Brain microvascular endothelial cell (primary cell): Measurements from ENCODE around the gene STMN1.

Experiments used
- DNase-seq: peaks from one replicate; pipeline ENCODE4 v3.0.0-alpha.2; 2020
- H3K27ac ChIP-seq: fragments of 250-450 bp; sonication (Bioruptor Pico); 2 replicates; pipeline ENCODE4 v1.5.1; 2020; ENCODE audit warnings: mild to moderate bottlenecking, moderate library complexity
- H3K27me3 ChIP-seq: fragments of 250-450 bp; sonication (Bioruptor Pico); replicated peaks from 2 replicates; pipeline ENCODE4 v1.5.1; 2020; ENCODE audit warnings: mild to moderate bottlenecking
- H3K36me3 ChIP-seq: fragments of 250-450 bp; sonication (Bioruptor Pico); replicated peaks from 2 replicates; pipeline ENCODE4 v1.5.1; 2020; ENCODE audit warnings: mild to moderate bottlenecking
- H3K4me3 ChIP-seq: 2 replicates; pipeline ENCODE4 v1.5.1; 2011; ENCODE audit warnings: low read depth, mild to moderate bottlenecking, control low read depth, low read length, moderate library complexity
- in situ Hi-C: cut with HindIII; loops from 2 replicates; pipeline ENCODE4 v1.10.0; 2017; ENCODE audit warnings: low sequenced_read_pairs, low pct_ligation_motif_present
- TF ChIP-seq, protein P1 (sequence below): IDR thresholded peaks from 2 replicates; pipeline ENCODE4 v1.5.1; 2011; ENCODE audit warnings: low read depth, mild to moderate bottlenecking, moderate library complexity, low read length, control low read depth, inconsistent platforms; ENCODE audit errors: missing control alignments

Gene STMN1

DNA sequence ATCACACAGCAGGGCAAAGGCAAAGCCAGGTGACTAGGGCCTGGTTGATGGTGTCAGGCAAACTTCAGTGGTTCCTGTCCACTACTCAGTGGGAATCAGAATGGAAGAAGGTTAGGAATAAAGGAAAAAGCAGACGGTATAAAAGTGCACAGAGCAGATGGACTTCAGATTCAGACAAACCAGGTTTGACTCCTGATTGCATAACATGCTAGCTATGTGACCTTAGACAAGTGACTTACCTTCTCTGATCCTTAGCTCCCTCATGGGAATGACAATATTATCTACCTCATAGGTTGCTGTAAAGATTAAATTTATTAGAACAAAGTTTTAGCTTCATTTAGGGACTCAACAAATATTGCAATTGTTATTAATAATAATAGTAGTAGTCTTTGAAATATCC lies 35.6 kb downstream of the STMN1 start:
- TF ChIP-seq, protein P1, sequence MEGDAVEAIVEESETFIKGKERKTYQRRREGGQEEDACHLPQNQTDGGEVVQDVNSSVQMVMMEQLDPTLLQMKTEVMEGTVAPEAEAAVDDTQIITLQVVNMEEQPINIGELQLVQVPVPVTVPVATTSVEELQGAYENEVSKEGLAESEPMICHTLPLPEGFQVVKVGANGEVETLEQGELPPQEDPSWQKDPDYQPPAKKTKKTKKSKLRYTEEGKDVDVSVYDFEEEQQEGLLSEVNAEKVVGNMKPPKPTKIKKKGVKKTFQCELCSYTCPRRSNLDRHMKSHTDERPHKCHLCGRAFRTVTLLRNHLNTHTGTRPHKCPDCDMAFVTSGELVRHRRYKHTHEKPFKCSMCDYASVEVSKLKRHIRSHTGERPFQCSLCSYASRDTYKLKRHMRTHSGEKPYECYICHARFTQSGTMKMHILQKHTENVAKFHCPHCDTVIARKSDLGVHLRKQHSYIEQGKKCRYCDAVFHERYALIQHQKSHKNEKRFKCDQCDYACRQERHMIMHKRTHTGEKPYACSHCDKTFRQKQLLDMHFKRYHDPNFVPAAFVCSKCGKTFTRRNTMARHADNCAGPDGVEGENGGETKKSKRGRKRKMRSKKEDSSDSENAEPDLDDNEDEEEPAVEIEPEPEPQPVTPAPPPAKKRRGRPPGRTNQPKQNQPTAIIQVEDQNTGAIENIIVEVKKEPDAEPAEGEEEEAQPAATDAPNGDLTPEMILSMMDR, result no peak
- H3K4me3 ChIP-seq, result no peak overlapping the region
- H3K27ac ChIP-seq, result no peak overlapping the region
- DNase-seq, result no peak
- H3K36me3 ChIP-seq, result peaks cover 8% of the 10 kb centered on the region
- H3K27me3 ChIP-seq, result no peaks in the 10 kb centered on the region
- in situ Hi-C loops, result no loop called here

DNA sequence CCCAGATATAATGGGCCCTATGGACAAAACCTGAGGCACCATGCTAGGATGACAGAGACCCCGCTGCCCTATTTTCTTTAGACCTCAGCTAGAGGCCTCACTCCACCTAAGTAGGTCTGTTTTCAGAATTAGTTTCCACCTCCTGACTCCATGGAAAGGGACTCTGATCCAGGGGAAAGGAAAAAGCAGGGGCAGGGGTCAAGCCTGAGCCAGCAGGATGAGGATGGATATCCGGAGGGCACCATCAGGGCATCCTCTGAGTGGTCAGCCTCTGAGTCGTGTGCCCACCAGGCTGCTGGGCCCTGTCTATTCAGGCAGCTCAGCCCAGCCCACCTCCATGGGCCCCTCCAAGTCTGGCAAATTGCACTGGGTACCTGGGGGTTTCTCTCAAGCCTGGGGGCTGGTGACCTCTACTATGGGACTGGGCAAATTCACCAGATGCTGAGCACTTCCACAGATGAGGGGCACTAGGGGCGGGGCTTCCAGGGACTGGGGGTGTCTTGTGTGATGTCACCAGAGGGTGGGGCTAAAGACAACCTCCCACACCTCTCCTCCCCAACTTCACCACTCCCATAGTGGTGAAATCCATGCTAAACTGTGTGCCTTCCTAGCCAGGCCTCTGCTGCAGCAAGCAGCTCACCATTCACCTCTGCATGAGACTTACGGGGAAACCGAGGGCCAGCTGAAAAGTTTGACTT lies 36.2 kb downstream of the STMN1 start:
- H3K27ac ChIP-seq, result no peak overlapping the region
- in situ Hi-C loops, result no loop called here
- H3K36me3 ChIP-seq, result peaks cover 8% of the 10 kb centered on the region
- DNase-seq, result no peak
- no peaks in the 10 kb centered on the region for H3K27me3 ChIP-seq
- TF ChIP-seq, protein P1, result no peak
- no peak overlapping the region for H3K4me3 ChIP-seq

DNA sequence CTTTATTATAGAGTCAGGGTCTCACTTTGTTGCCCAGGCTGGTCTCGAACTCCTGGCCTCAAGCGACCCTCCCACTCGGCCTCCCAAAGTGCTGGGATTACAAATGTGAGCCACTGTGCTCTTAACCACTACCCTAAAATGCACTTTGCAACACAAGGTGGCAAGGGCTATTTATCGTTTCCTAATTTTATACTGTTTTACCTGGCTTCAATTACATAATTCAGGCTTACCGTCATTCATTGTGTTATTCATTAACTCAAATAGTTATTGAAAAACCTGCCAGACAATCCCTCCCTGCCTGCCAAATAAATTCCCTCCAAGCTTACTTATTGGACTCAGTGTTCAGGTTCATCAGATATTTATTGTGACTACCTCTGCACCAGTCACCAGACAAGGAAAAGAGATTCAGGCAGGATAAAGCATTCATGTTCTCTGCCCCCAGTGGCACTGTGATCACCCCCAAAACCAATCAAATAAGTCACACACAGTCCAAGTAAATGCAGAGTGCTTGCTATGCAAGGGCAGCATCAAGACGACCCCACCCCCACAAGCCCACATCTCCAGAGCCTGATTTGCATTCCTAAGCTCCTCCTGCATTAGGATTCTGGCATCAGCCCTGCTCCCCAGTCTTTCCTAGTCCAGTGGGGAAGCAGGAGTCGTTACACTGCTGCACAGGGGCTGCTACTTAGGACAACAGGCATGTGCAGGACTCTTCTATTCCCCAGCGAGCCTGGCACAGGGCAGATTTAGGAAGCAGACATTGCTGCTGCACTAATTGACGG lies 38.8 kb downstream of the STMN1 start:
- TF ChIP-seq, protein P1, result no peak
- DNase-seq, result no peak
- Histone ChIP-seq H3K36me3 (peaks cover 12% of the 10 kb centered on the region), H3K4me3 (no peak overlapping the region), H3K27ac (no peak overlapping the region), H3K27me3 (no peaks in the 10 kb centered on the region)
- in situ Hi-C loops, result no loop called here

DNA sequence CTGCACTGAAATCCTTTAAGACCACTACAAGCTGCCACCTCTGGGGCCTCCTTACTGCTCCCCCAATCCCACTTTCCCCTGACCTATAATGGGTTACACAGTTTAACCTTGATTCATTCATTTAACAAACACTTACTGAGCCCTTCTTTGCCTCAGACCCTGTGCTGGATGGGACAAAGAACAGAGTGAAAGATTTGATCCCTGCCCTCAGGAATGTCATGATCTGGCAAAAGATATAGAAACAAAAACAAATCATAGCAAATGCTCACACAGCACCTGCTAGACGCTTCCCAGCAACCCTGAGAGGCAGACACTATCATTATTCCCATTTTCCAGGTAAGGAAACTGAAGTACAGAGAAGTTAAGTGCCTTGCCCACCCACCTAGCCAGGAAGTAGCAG lies 39.9 kb downstream of the STMN1 start:
- no peaks in the 10 kb centered on the region for H3K27me3 ChIP-seq
- no peak overlapping the region for H3K4me3 ChIP-seq
- DNase-seq, result no peak
- TF ChIP-seq, protein P1, result no peak
- no peak overlapping the region for H3K27ac ChIP-seq
- in situ Hi-C loops, result no loop called here
- peaks cover 12% of the 10 kb centered on the region for H3K36me3 ChIP-seq

DNA sequence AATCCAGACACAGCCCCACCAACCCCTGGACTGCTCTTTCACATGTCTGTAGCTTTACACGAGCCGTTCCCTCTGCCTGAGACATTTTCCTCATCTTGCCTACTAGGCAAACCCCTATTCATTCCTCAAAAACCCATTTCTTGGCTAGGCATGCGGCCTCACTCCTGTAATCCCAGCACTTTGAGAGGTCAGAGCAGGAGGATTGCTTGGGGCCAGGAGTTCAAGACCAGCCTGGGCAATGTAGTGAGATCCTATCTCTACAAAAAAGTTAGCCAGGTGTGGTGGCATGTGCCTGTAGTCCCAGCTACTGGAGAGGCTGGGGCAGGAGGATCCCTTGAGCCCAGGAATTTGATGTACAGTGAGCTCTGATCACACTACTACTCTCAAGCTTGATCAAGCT lies 41.8 kb downstream of the STMN1 start:
- TF ChIP-seq, protein P1, result no peak
- no peak overlapping the region for H3K27ac ChIP-seq
- in situ Hi-C loops, result no loop called here
- H3K27me3 ChIP-seq, result no peaks in the 10 kb centered on the region
- no peak for DNase-seq
- H3K36me3 ChIP-seq, result peaks cover 4% of the 10 kb centered on the region
- H3K4me3 ChIP-seq, result no peak overlapping the region
